Mesenchymal stem cell (in vitro differentiated cells and primary cell): ENCODE measurements around the gene EGFL6.

ENCODE experiments used
- DNase-seq: peaks from one replicate; pipeline ENCODE4 v3.0.0-alpha.2; 2013
- H2AFZ ChIP-seq: one replicate; pipeline ENCODE4 v1.6.1; 2013; ENCODE audit warnings: low read depth, mild to moderate bottlenecking, control low read depth, inconsistent platforms, low read length, moderate library complexity
- H2AK5ac ChIP-seq: 2 replicates; pipeline ENCODE4 v1.6.1; 2013; ENCODE audit warnings: low read length, moderate library complexity, mild to moderate bottlenecking, inconsistent platforms; ENCODE audit not compliant: severe bottlenecking
- H2BK120ac ChIP-seq: one replicate; pipeline ENCODE4 v1.6.1; 2013; ENCODE audit warnings: low read depth, mild to moderate bottlenecking, inconsistent platforms, low read length, moderate library complexity
- H2BK12ac ChIP-seq, 2 experiments: one replicate each; pipeline ENCODE4 v1.6.1; 2013; ENCODE audit warnings: inconsistent platforms in 2 of 2, low read length in 2 of 2, mild to moderate bottlenecking in 2 of 2, moderate library complexity in 2 of 2, control low read depth in 1 of 2
- H2BK15ac ChIP-seq: one replicate; pipeline ENCODE4 v1.6.1; 2013; ENCODE audit warnings: mild to moderate bottlenecking, low read depth, inconsistent platforms; ENCODE audit not compliant: poor library complexity, severe bottlenecking
- H2BK5ac ChIP-seq: 2 replicates; pipeline ENCODE4 v1.6.1; 2013; ENCODE audit warnings: low read depth, mild to moderate bottlenecking, low read length, control low read depth, inconsistent platforms; ENCODE audit not compliant: poor library complexity, severe bottlenecking
- H3K14ac ChIP-seq, 2 experiments: one replicate each; pipeline ENCODE4 v1.6.1; 2013; ENCODE audit warnings: inconsistent platforms in 2 of 2, low read length in 2 of 2, control low read depth in 1 of 2, mild to moderate bottlenecking in 1 of 2, moderate library complexity in 1 of 2
- H3K18ac ChIP-seq, 2 experiments: one replicate each; pipeline ENCODE4 v1.6.1; 2013; ENCODE audit warnings: inconsistent platforms in 2 of 2, low read length in 2 of 2, control low read depth in 1 of 2, low read depth in 1 of 2, mild to moderate bottlenecking in 1 of 2
- H3K23ac ChIP-seq, 2 experiments: one replicate each; pipeline ENCODE4 v1.6.1; 2013; ENCODE audit warnings: inconsistent platforms in 2 of 2, low read length in 2 of 2, mild to moderate bottlenecking in 2 of 2, moderate library complexity in 2 of 2, control low read depth in 1 of 2
- H3K27ac ChIP-seq: 2 replicates; pipeline ENCODE4 v1.5.1; 2013; ENCODE audit warnings: mild to moderate bottlenecking, moderate library complexity, low read length, control low read depth, inconsistent platforms; ENCODE audit not compliant: poor library complexity, severe bottlenecking
- H3K27me3 ChIP-seq, 2 experiments: 2 replicates each; pipeline versions ENCODE4 v1.6.1 to v1.7.0; 2013; ENCODE audit warnings: low read length in 2 of 2, mild to moderate bottlenecking in 2 of 2, moderate library complexity in 2 of 2, control low read depth in 1 of 2, inconsistent platforms in 1 of 2; ENCODE audit not compliant: control insufficient read depth in 1 of 2, insufficient read depth in 1 of 2
- H3K36me3 ChIP-seq, 2 experiments: 2 replicates each; pipeline versions ENCODE4 v1.6.1 to v1.7.0; 2013; ENCODE audit warnings: low read length in 2 of 2, control low read depth in 1 of 2, inconsistent platforms in 1 of 2, low read depth in 1 of 2, mild to moderate bottlenecking in 1 of 2; ENCODE audit not compliant: insufficient read depth in 2 of 2, control insufficient read depth in 1 of 2
- H3K4ac ChIP-seq, 2 experiments: one replicate each; pipeline ENCODE4 v1.6.1; 2013; ENCODE audit warnings: inconsistent platforms in 2 of 2, low read length in 2 of 2, mild to moderate bottlenecking in 2 of 2, moderate library complexity in 2 of 2, control low read depth in 1 of 2, low read depth in 1 of 2
- H3K4me1 ChIP-seq: 2 replicates; pipeline ENCODE4 v1.6.1; 2013; ENCODE audit warnings: low read depth, low read length, control low read depth; ENCODE audit not compliant: control insufficient read depth, insufficient read depth
- H3K4me2 ChIP-seq: 2 replicates; pipeline ENCODE4 v1.6.1; 2013; ENCODE audit warnings: low read length, mild to moderate bottlenecking, inconsistent platforms; ENCODE audit not compliant: poor library complexity, severe bottlenecking
- H3K4me3 ChIP-seq, 2 experiments: 2 replicates each; pipeline versions ENCODE4 v1.5.1 to v1.7.0; 2013; ENCODE audit warnings: low read length in 2 of 2, mild to moderate bottlenecking in 2 of 2, control low read depth in 1 of 2, low read depth in 1 of 2; ENCODE audit not compliant: insufficient read depth in 1 of 2
- H3K79me1 ChIP-seq: replicated peaks from 2 replicates; pipeline ENCODE4 v1.6.1; 2013; ENCODE audit warnings: mild to moderate bottlenecking, control low read depth, low read length, inconsistent platforms; ENCODE audit not compliant: poor library complexity, severe bottlenecking
- H3K9ac ChIP-seq: 2 replicates; pipeline ENCODE4 v1.7.0; 2013; ENCODE audit warnings: mild to moderate bottlenecking, low read length, moderate library complexity
- H3K9me3 ChIP-seq: 2 replicates; pipeline ENCODE4 v1.7.0; 2013; ENCODE audit warnings: mild to moderate bottlenecking, low read length; ENCODE audit not compliant: control insufficient read depth
- H4K8ac ChIP-seq: one replicate; pipeline ENCODE4 v1.6.1; 2013; ENCODE audit warnings: inconsistent platforms, mild to moderate bottlenecking, low read length, moderate library complexity
- H4K91ac ChIP-seq: one replicate; pipeline ENCODE4 v1.6.1; 2013; ENCODE audit warnings: mild to moderate bottlenecking, low read length, inconsistent platforms
- WGBS: methylation state at CpG from one replicate; pipeline ENCODE4 v1.1.7; 2013; ENCODE audit warnings: mixed read lengths; 5-methylcytosine and 5-hydroxymethylcytosine counted together

The EGFL6 gene

DNA sequence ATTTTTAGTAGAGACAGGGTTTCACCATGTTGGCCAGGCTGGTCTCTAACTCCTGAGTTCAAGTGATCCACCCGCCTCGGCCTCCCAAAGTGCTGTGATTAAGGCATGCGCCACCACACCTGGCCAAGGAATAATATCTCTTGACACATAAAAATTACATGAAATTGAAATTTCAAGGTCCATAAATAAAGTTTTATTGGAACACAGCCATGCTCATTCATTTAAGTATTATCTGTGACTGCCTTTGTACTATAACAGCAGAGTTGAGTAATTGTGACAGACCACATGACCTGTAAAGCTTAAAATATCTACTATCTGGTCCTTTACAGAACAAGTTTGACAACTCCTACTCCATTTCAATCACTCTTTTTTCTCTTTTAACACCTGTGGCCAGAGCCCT lies 17.8 kb upstream of the EGFL6 start:
- Histone ChIP-seq H3K9ac (no peak overlapping the region), H3K36me3 (no peaks in the 10 kb centered on the region), H3K4me1 (no peaks in the 10 kb centered on the region), H4K8ac (no peak overlapping the region), H2BK12ac (no peak overlapping the region), H3K18ac (no peak overlapping the region), H2BK15ac (no peak overlapping the region), H3K4me3 (no peak overlapping the region), H2AFZ (no peak overlapping the region), H4K91ac (no peak overlapping the region), H3K9me3 (no peaks in the 10 kb centered on the region), H3K27me3 (peaks cover 4 to 45% of the 10 kb centered on the region in 2 experiments), H3K14ac (no peak overlapping the region), H3K23ac (no peak overlapping the region), H3K4ac (no peak overlapping the region), H3K4me2 (no peak overlapping the region), H2AK5ac (no peak overlapping the region), H2BK120ac (no peak overlapping the region), H2BK5ac (no peak overlapping the region), H3K79me1 (no peaks in the 10 kb centered on the region), H3K27ac (no peak overlapping the region)
- WGBS = no CpG with 5 or more reads among the region's 3 CpGs
- no peak for DNase-seq

DNA sequence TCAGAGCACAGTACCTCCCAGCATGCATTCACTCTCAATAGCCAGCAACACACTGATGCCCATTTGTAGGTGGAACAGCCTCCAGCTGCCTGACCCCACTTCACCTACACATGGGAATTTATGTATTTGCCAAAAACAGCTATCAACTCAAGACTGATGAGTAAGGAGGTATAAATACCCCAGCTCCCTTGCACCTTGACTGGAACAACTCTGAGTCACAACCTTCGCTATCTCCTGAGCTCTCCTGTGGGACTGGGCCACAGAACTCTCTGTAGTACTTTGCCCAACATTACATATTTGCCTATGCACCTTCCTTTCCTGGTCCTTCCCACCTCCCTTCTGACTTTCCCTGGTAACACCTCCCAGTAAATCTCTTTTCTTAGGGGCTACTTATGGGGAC lies 16.5 kb upstream of the EGFL6 start:
- Histone ChIP-seq H2AK5ac (no peak overlapping the region), H3K4me2 (no peak overlapping the region), H3K27me3 (peaks cover 4 to 50% of the 10 kb centered on the region in 2 experiments), H3K79me1 (no peaks in the 10 kb centered on the region), H2BK120ac (no peak overlapping the region), H2BK5ac (no peak overlapping the region), H4K8ac (no peak overlapping the region), H2BK15ac (no peak overlapping the region), H3K4me3 (no peak overlapping the region), H3K9ac (no peak overlapping the region), H2AFZ (no peak overlapping the region), H3K27ac (no peak overlapping the region), H3K4me1 (no peaks in the 10 kb centered on the region), H2BK12ac (no peak overlapping the region), H3K23ac (no peak overlapping the region), H3K9me3 (no peaks in the 10 kb centered on the region), H4K91ac (no peak overlapping the region), H3K18ac (no peak overlapping the region), H3K4ac (no peak overlapping the region), H3K36me3 (no peaks in the 10 kb centered on the region), H3K14ac (no peak overlapping the region)
- no peak for DNase-seq
- WGBS = 79% methylated on average over 1 of the region's 1 CpG

DNA sequence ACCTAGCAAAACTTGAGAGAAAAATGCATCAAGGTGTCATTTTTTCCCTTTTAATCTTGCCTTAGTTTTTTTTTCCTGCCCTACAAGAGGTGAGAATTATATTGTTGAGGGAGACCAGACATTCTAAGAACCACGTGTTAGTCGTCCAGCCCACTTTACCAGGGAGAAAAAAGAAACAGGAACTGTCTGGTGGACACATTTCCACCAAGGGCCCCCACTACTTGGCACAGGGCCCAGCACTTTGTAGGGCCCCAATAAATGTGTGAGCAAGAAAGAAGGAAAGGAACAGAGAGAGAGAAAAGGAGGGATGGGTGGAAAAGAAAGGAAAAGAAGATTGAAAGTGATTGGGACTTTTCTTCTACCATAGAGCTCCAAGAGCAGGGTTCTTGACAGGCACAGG lies 3.9 kb upstream of the EGFL6 start:
- DNase-seq = no peak
- Histone ChIP-seq H3K79me1 (no peaks in the 10 kb centered on the region), H3K4me1 (peaks cover 2% of the 10 kb centered on the region), H2BK15ac (no peak overlapping the region), H3K27ac (no peak overlapping the region), H2AK5ac (no peak overlapping the region), H4K91ac (no peak overlapping the region), H3K18ac (no peak overlapping the region), H2BK5ac (no peak overlapping the region), H2BK12ac (no peak overlapping the region), H3K9ac (no peak overlapping the region), H3K4ac (no peak overlapping the region), H3K23ac (no peak overlapping the region), H2BK120ac (no peak overlapping the region), H3K4me2 (no peak overlapping the region), H3K27me3 (peaks cover 32 to 75% of the 10 kb centered on the region in 2 experiments), H3K14ac (no peak overlapping the region), H3K9me3 (no peaks in the 10 kb centered on the region), H4K8ac (no peak overlapping the region), H2AFZ (no peak overlapping the region), H3K4me3 (no peak overlapping the region), H3K36me3 (no peaks in the 10 kb centered on the region)
- whole genome bisulfite sequencing = 44% methylated on average over 2 of the region's 2 CpGs

DNA sequence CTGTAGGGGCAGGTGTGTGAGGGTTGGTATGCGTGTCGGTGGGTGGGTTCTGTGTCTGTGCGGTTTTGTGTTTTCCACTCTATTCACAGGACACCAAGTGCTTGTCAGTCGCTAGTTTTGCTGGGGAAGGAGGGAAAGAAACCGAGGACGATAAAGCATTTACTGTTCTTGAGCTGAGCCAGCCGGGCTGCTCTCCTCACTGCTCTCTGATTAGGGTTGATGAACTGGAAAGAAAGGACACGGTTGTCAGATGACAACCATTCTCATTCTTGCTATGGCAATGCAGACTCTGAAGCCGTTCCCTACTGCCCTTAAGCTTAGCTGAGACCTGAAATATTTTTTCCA lies 832 bp downstream of the EGFL6 start:
- Histone ChIP-seq H2BK5ac (no peak overlapping the region), H4K91ac (no peak overlapping the region), H3K4ac (no peak overlapping the region), H2AFZ (no peak overlapping the region), H3K79me1 (no peaks in the 10 kb centered on the region), H3K14ac (no peak overlapping the region), H3K23ac (no peak overlapping the region), H3K27me3 (peaks cover 38 to 88% of the 10 kb centered on the region in 2 experiments), H2BK12ac (no peak overlapping the region), H3K36me3 (no peaks in the 10 kb centered on the region), H2AK5ac (no peak overlapping the region), H2BK15ac (no peak overlapping the region), H3K9ac (no peak overlapping the region), H3K4me1 (peaks cover 2% of the 10 kb centered on the region), H3K18ac (no peak overlapping the region), H4K8ac (no peak overlapping the region), H2BK120ac (no peak overlapping the region), H3K4me3 (peak overlapping the region in 1 of 2 experiments; percentile 51), H3K9me3 (no peaks in the 10 kb centered on the region), H3K4me2 (no peak overlapping the region), H3K27ac (no peak overlapping the region)
- 21% methylated on average over 9 of the region's 9 CpGs for WGBS
- DNase-seq = no peak
